Fibroblast of mammary gland (primary cell): ENCODE data around the gene NSMF.
"Not testable (repeated sequence)": the region's sequence is repeated elsewhere in the genome, so short reads cannot be mapped to it uniquely, and the experiment has no call there.

Source experiments
- DNase-seq: peaks from one replicate; pipeline ENCODE4 v3.0.0-alpha.2; 2010; ENCODE audit warnings: low read depth
- H3K4me3 ChIP-seq: 2 replicates; pipeline ENCODE4 v1.5.1; 2011; ENCODE audit warnings: low read depth, mild to moderate bottlenecking, low read length, moderate library complexity; ENCODE audit not compliant: control insufficient read depth
- CTCF ChIP-seq: conservative IDR thresholded peaks from 2 replicates; pipeline ENCODE4 v1.5.1; 2011; ENCODE audit warnings: low read depth, low read length, inconsistent platforms; ENCODE audit not compliant: control insufficient read depth, insufficient read depth

The NSMF gene

GRCh38 chr9:137452006-137452760 lies 7.0 kb downstream of the NSMF start:
- DNase-seq, result no peak
- no peak for TF ChIP-seq CTCF
- H3K4me3 ChIP-seq, result no peak overlapping the region

GRCh38 chr9:137451264-137452005 lies 7.7 kb downstream of the NSMF start:
- DNase-seq, H3K4me3 ChIP-seq: not testable (repeated sequence)

DNA sequence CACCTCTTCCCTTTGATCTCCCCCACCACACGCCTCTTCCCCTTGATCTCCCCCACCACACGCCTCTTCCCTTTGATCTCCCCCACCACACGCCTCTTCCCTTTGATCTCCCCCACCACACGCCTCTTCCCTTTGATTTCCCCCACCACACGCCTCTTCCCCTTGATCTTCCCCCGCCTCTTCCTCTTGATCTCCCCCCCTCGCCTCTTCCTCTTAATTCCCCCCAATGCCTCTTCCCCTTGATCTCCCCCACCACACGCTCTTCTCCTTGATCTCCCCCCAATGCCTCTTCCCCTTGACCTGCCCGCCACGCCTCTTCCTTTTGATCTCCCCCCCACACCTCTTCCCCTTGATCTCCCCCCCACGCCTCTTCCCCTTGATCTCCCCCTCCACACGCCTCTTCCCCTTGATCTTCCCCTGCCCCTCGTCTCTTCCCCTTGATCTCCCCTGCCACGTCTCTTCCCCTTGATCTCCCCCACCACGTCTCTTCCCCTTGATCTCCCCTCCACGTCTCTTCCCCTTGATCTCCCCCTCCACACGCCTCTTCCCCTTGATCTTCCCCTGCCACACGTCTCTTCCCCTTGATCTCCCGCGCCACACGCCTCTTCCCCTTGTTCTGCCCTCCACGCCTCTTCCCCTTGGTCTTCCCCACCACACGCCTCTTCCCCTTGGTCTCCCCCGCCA lies 8.5 kb downstream of the NSMF start:
- not testable (repeated sequence) for H3K4me3 ChIP-seq, DNase-seq

DNA sequence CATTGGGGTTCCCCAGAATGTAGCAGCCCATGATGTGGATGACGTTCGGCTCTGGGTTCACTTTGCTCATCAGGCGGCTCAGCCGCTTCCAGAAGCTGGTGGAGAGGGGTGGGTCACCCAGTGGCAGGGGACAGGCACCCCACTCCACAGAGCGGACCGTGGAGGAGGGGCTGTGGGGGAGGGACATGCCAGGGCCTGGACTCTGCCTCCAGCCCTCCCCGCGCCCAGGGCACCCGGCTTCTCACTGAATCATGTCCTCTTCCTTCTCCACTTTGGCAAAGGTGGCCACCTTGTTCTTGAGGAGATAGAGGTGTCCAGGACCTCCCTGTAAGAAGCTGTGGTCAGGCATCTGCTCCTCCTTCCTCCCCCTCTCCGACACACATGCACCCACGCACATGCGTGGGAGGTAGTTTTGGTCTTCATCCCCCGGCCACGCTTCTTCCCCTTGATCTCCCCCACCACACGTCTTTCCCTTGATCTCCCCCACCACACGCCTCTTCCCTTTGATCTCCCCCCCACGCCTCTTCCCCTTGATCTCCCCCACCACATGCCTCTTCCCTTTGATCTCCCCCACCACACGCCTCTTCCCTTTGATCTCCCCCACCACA lies 9.1 kb downstream of the NSMF start:
- TF ChIP-seq CTCF, result no peak
- DNase-seq, result no peak

GRCh38 chr9:137449081-137449844 lies 9.9 kb downstream of the NSMF start:
- DNase-seq, result no peak
- TF ChIP-seq CTCF, result no peak
- no peak overlapping the region for H3K4me3 ChIP-seq

More for the DNA sequence above, 9.1 kb downstream of the NSMF start:
- no peak overlapping the region for H3K4me3 ChIP-seq

GRCh38 chr9:137448602-137448962 lies 10.6 kb downstream of the NSMF start:
- TF ChIP-seq CTCF, result no peak
- DNase-seq, result no peak
- H3K4me3 ChIP-seq, result no peak overlapping the region
